GM21528 (cell line): ENCODE results near the gene SH2D4B.

ENCODE experiments used
- ATAC-seq: cut with Tn5 transposase; IDR thresholded peaks from one replicate; pipeline ENCODE4 v1.9.1; 2021; ENCODE audit warnings: mild to moderate bottlenecking, moderate library complexity; ENCODE audit not compliant: unreplicated experiment, low FRiP score

Gene SH2D4B

DNA sequence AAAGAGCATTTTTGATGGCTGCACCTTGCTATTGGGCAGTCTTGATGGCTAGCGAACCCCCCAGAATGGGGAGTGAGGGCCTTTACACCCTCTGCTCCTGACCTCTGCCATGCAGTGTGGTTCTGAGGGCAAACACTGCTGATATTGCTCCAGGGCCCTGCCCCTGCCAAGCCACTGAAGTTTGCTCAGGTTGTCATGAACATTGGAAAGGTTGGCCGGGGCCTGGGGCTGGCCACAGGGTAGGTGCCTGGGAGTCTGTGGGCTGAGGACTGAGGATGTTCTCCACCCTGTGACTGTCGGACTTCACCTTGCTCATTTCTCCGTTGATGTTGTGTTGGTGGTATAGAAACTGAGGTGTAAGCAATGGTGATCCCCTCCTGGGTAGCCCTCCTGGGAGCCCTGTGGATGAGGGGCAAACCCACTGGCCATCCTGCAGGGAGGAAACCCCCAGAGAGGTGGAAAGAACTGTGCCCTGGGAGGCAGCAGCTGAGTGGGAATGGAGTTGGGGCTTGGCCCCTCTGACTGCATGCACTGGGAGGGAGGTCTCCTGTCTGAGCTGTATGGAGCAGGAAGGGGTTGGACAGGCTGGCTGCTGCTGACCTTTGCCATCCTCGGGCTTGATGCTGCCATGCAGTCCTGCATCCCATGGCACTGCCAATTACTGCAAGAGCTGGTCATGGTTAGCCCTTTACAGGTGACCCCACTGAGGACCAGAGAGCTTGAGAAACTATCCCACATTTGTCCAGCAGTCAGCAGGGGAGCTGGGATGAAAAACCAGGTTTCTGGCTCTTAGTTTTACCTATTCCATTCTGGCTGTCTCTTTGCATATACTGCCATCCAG, 77.1 kb downstream of the SH2D4B start:
- no peak for ATAC-seq

DNA sequence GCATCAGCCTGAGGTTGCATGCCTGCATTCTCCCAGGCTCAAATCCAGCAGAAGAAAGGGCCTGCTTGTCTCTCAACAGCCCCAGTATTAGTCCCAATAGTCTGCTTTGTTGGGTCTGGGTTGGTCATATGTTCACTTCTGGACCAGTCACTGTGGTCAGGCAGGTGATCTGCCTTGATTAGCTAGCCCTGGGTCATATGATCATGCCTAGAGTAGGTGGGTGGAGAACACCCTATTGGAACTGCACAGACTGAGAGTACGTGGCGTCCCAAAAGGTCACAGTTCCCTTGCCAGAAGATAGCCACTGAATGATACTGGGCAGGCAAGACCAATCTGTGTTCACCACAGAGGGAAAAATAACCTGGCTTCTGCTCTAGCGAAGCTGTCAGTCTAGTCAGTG, 80.1 kb downstream of the SH2D4B start:
- no peak for ATAC-seq

DNA sequence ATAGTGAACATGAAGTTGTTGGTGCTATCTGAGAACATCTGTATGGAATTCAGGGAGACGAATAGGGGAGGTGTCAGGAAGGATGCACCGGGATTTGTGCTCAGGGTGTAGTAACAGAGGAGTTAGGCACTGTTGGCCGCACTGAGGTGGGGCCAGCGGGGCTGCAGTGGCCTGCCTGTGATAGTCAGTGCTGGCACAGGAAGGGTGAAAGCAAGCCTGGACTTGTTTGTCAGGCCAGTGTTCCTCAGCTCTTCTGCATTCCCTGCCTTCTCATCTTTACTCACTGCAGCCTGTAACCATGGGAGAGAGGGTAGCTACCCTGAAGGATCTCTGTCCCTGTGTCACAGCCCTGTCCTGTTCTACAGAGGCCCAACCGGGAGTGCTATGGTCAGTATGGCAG, 81.3 kb downstream of the SH2D4B start:
- ATAC-seq, result no peak

DNA sequence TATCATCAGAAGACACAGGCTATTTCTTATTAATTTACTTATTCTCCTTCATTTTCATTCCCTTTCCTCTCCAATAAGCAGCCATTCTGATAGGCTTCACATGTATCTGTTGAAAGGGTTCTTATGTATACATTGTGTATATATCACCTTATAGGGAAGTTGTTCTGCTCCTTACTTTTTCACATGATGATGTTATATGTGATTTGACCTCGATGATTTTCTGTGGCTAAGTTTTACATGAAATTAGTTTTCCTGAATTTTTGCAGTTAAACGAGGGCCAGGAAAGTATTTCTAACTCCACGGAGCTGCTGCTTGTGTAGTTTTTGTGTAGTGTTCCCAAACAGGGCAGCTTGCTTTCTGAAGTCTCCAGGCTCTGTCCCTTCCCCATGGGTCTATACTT, 84.5 kb downstream of the SH2D4B start:
- ATAC-seq, result no peak

DNA sequence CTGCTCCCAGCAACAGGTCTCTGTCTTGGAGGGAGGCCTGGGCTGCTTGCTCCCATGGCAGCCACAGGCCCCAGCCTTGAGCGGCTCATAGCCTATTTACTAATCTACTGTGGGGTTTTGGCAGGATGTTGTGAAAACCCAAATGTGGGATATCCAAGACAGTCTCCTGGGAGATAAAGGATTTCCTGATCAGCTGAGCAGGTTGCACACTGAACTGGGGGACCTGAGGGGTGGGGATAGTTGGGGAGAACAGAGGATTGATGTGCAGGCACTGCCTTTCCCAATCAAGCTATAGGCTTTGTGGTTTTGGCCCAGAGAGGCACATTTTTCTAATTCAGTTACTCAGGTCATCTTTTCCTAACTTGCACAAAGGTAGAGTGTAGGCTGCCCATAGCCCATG, 92.6 kb downstream of the SH2D4B start:
- ATAC-seq, result no peak

DNA sequence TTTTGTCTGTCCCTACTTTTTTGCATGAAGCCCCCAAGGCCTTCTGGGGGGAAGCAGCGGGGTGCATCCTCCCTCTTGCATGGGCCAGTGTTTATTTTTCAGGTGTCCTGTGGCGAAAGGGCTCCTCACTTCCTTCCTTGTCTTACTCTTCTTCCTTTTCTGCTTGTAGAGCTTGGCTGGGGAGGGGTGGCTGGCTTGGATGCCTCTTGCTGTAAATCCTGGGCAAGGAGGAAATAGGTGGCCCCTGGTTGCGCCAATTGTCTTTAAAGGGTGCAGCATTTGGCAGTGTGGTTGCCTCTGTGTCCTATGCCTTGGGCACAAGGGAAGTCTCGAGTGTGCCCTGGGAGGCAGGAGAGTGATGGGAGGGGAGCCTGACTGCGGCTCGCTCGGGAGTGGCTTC, 95.0 kb downstream of the SH2D4B start:
- no peak for ATAC-seq

DNA sequence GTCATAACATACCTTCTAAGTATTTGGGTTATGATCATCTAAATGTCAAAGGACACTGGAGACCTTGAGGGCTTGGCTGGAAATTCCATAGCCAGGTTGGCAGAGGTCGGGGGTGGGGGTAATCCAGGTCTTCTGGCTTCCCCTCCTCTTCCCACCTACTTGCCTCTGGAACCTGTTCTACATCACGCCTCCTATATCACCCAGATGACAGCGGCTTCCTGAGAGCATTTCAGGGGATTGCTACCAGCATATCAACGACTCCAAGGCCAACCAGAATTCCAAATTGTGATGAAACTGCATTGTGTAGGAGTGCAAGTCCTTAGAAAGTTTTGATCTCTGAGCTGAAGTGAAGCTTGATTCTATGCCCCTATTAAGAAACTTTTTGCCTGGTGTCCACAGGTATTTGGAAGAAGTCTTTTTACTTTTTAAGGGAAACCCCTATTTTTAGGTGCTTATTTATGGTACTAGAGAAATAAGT, 95.7 kb downstream of the SH2D4B start:
- no peak for ATAC-seq

DNA sequence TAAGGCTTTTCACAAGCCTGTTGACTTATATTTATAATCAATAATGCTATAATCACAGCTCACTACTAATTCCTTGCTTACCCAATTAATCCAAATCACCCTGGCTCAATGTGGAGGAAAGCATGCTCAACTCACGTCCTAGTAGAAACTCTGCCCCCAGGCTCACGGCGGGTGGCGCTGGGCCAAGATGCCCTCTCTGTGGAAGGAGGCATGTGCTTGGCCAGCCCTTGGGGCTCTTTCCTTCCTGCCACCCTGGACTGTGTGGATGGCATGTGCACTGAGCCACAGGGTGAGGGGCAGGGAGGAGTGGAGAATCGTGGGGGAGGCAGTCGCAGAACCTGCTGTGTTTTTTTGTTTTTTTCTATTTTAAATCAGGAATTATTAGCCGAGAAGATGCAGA, 96.2 kb downstream of the SH2D4B start:
- ATAC-seq, result no peak

DNA sequence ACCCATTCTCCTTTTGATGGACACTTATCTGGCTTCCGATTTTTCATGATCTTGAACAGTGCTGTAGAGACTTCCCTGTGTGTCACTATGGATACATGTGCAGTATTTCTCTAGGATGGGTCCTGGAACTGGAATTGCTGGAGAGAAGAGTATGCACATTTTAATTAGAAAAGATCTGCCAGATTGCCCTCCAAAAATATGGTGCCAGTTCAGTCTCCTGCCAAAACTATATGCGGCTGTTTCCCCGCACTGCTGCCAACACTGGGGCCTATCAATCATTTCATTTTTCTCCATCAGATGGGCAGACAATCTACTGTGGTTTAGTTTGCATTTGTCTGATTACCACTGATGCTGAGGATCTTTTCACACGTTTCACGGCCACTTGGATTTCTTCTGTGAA, 105.0 kb downstream of the SH2D4B start:
- ATAC-seq, result no peak

DNA sequence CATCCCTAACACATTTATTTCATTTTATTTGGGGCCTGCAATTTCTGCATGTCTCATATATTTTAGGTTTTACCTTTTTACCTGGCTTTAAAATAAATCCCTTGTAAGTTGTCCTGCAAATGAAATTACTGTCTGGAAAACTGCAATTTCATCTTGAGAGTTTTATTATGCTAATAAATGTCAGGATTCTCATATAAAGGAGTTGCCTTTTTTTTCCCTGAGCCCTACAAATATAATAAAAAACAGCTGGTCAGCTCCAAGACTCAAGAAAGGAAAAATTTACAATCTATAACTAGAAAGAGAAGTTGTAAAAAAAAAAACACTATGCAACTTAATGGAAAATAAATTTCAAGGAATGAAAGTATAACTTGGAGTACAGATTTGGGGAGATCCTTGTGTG, 108.7 kb downstream of the SH2D4B start:
- ATAC-seq, result no peak

DNA sequence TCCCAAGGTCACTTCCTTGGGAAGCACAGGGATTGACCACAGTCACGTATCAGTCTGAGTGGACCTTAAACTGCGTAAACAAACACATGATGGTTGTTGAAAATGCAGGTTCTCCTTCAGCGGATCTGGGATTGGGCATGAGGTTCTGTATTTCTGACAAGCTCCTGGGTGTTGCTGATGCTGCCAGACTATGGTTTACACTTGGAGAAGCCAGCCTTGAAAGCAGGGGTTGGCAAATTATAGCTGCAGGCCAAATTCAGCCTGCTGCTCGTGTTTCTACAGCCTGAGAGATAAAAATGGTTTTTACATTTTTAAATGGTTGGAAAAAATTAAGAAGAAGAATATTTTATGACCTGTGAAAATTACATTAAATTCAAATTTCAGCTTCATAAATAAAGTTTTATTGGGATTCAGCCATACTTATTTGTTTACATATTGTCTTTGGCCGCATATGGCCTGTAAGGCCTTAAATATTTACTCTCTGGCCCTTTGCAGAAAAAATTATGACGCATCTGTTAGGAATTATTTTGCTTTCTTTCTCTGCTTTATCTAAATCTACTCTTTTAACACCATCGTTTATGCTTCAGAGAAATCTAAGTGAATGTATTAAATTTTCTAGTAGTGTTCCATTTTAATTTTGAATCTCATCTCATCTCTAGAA, 109.6 kb downstream of the SH2D4B start:
- ATAC-seq, result no peak

DNA sequence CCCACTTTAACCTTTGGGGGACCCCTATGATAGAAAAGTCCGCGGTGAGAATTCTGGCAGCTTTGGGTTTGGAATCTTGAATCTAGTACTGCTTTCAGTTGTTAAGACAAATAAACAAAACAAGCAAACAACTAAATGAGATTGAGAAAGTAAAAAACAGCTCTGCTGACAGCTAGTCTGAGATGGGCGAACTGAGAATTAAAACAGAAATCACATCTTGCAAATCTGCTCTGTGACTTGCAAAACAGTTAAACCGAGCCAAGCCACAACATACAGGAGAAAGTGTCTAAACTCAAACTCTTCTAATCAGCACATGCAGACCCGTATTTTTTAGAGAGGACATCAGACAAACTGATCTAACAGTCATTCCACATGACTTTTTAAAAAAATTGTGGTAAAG, 110.4 kb downstream of the SH2D4B start:
- no peak for ATAC-seq

DNA sequence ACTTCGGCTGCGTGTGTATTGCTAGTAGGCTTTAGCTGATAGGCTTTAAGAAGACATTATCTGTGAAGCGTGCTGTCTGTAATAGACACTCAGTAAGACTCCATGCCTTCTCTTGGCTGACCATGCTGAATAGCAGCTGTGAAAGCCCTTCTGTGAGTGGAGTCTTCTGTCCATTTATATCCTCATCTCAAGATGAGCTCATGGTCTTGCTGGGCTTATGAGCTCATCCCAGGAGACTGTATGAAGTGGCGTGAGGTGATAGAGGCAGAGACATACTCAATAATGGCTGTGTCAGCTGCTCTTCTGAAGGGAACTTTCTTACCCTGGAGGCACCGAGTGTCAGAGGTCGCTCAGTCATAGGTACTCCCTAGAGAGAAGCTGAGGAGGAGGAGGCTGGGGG, 111.5 kb downstream of the SH2D4B start:
- no peak for ATAC-seq

DNA sequence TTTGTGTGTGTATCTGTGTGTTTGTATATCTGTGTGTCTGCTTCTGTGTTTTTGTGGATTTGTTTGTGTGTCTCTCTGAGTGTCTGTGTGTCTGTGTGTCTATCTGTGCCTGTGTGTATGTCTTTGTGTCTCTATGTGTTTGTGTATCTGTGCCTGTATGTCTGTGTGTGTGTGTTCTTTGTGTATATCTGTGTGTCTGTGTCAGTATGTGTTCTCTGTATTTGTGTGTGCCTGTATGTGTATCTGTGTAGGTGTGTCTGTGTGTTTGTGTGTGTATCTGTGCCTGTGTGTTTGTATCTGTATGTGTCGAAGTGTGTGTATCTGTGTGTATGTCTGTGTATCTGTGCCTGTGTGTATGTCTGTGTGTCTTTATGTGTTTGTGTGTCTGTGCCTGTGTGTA, 118.2 kb downstream of the SH2D4B start:
- no peak for ATAC-seq

DNA sequence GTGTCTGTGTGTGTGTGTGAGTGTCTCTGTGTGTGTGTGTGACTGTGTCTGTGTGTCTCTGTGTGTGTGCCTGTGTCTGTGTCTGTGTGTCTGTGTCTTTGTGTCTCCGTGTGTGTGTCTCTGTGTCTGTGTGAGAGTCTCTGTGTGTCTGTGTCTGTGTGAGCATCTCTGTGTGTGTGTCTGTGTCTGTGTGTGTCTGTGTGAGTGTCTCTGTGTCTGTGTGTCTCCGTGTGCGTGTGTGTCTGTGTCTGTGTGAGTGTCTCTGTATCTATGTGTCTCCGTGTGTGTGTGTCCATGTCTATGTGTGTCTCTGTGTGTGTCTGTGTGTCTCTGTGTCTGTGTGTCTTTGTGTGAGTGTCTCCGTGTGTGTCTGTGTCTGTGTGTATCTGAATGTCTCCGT, 120.4 kb downstream of the SH2D4B start:
- no peak for ATAC-seq

DNA sequence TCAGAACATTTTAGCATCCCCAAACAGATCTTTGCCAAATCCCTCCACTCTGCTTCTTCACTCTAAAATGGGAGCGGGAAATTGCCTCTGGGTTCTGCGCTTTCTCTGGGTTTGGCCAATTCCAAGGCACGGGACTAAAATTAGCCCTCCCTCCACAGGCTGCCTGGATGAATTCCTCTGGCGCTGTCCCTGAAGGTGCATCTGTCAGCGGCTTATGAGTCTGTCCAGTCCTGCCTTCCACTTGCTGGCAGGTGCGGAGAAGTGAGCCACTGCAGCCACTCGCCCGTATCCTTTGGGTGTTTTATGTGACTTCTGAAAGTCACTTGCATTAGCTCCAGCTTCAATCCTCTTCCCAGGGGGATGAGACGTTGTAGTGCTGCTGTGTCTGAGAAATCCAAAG, 121.6 kb downstream of the SH2D4B start:
- no peak for ATAC-seq

DNA sequence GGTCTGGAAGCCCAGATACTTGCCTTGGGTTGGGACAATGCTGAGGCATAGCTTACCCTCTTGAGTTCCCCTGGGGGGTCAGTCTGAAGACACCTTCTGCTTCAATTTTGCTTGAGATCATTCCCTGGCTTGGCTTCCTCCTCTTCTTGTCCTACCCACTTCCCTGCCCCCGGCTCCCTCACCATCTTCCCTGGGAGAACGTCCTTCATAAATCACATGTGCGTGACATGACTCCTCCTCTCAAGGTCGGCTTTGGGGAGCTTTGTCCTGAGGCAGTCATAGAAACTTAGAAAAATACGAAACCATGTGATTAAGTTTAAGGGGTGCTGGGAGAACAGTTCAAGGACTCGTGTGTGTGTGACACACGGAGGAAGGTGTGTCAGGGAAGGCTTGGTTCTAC, 122.6 kb downstream of the SH2D4B start:
- no peak for ATAC-seq

DNA sequence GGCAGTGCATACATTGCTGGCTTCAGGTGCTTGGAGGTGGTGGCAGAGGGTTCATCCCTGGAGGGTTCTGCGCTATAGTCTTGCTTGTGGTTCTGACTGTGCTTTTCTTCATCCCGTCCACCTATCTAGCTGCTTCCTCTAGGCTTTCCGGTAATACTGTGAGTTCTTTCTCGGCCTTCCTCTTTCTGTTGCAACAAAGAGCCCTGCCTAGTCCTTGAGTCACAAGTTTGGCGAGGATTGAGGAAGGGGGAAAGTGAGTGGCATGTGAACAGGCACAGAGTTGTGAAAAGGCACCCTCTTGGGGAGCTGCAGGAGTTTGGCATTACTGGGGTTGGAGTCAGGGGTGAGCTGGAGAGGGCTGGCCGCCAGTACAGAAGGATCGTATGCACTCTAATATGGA, 123.0 kb downstream of the SH2D4B start:
- no peak for ATAC-seq

DNA sequence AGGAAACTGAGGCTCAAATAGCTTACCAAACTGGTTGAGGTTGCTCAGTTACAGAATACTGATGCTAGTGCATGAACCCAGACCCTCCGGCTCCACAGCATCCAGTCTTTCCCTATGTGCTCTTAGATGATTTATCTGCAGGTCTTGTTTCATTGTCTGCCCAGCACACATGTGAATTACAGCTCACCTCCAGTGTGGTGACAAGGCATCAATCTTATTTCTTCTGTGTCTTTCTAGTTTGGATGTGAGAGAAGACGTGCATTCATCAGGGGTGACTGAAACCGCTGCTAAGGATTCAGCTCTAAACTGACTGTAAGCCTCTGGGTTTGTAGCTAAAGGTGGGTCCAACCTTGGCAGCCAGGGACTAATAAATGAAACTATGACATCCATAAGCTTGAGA, 123.8 kb downstream of the SH2D4B start:
- no peak for ATAC-seq

DNA sequence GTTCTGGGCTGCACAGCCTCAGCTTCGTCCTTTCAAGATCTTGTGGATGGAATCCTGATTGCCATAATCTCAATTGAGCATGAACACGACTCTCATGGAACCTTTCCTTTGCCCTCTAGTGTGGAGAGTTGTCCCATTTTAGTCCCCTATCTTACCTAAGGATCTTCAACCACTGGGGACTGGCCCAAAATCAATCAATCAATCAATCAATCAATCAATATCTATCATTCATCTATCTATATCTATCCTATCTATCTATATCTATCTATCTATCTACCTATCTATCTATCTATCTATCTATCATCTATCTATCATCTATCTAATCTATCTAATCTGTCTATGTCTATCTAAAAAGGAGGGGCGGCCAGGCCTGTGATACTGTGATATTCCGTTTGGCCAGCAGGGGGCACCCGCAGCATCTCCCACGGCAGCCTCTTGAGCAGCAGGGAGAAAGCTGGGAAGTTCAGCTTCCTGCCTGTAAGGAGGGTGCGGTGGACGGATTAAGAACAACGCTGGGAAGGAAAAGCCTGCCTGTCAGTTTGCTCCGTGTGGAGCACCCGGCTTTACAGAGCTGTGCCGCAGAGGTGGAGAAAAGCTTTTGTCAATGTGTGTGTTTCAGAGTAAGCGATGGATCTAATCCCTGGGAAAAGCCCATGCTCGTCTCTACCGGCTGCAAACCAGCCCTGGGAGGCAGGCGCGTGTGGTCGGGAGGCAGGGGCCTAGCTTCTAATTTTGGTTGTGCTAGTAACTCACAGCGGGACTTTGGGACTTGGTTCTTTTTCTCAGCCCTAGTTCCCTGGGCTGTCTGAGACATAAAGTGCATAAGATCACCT, 124.9 kb downstream of the SH2D4B start:
- ATAC-seq, result peak; percentile 79

DNA sequence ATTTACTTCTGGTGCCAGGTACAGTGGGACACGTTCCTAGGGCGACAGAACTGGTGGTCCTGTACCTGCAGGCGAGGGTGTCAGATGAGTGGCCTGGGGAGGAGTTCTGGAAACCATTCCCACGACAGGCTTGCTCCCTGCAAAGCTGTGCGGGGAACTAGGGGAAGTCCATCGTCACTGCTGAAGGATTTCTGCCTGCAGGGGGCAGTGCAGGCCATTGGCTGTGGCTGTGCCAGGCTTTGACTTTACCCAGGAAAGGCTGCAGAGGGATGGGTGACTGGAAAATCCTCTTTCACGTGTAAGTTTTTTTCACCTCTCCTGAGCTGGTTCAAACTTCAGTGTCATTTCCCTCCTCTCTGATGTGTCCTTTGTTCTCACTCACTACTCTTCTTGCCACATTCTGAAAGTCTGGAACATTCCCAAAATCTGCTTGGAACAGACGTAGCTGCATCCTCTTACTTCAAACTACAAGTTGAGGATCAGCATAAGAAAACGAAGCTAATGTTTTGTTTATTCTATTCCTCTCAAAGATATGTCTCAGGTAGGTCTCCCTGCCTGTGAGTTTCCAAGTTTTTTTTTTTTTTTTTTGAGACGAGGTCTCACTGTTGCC, 126.5 kb downstream of the SH2D4B start:
- peak; percentile 64 for ATAC-seq
